NCI-H2081 treated with DMSO at 0.1 percent for 48 hours (cell line): ENCODE data around the gene ATIC.

Source experiments
- DNase-seq: peaks from one replicate; lab custom pipeline; 2025; lab: John Stamatoyannopoulos, UW

ATIC gene

DNA sequence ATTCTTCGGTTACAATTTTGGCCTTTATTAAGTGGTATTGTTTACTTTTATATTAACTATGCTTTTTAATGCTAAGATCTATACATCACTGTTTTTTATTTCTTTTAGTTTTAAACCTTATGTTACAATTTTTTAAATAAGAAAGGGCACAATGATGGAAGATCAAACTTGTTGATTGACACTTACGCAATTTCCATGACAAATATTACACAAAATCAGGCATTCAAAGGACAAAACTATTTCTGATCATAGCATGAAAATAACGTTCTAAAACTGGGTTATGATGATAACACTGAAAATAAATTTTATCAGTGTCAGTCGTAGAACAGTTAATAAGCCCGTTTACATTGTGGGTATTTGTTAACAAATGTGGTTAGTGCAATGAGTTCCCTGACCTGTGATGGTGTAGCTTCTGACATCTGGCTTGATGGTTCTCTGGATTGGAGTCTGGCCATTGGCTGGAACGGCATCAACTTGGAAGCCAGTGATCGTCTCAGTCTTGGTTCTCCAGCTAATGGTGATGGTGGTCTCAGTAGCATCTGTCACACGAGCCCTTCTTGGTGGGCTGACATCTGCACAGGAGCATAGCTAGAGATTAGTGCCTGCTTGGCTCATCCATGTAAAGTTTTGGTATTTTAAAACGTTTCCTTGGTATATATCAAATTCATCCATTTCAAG lies 64.4 kb downstream of the ATIC start:
- DNase-seq = no peak

DNA sequence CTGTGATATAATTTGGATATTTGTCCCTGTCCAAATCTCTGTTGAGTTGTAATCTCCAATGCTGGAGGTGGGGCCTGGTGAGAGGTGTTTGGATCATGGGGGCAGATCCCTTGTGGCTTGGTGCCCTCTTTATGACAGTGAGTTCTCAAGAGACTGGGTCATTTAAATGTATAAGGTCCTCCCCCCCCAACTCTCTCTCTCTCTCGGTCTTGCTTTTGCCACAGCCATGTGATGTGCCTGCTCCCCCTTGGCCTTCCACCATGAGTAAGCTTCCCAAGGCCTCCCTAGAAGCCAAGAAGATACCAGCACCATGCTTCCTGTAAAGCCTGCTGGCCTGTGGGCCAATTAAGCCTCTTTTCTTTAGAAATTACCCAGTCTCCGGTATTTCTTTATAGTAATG lies 65.4 kb downstream of the ATIC start:
- DNase-seq = no peak

DNA sequence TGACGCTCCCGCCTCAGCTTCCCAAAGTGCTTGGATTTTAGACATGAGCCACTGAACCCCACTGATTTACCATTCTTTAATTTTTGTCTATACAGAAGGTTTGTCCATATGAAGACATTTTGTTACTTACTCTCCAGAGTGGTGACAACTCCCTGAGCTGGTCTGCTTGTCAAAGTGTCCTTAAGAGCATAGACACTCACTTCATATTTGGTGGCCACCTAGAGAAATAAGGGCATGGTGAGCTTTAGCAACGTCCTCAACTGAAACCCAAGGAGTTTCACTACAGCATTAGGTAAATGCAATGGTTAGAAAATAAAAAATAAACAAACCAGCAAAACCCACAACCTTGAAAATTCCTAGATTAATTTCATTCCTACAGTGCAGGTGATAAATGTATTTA lies 66.2 kb downstream of the ATIC start:
- no peak for DNase-seq

DNA sequence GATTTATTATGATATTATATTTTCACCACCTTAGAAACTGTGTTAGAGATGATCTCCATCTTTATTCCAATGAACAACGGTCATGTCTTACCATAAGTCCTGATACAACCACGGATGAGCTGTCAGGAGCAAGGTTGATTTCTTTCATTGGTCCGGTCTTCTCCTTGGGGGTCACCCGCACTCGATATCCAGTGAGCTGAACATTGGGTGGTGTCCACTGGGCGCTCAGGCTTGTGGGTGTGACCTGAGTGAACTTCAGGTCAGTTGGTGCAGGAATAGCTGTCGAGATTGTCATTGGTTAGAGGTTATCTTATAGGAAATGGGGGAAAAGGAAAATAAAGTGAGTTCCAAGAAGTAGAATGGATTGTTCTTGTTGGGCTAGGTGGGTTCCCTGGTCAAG lies 67.2 kb downstream of the ATIC start:
- no peak for DNase-seq

DNA sequence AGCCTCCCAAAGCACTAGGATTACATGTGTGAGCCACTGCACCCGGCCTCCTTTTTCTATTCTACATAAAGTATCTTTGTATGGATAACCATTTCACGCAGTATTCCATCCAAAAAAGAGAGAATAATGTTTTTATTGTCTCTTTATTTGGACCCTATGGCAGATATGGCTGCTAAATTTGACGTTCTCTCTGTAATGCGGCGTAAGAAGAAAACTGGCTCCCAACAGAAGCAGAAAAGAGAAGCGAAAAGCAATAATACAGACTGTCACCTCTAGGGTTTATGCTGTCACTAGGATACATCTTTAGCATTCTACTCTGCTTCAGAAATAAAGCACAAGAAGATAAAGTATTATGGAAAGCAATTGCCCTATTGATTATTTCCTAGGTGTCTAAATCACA lies 68.1 kb downstream of the ATIC start:
- no peak for DNase-seq

DNA sequence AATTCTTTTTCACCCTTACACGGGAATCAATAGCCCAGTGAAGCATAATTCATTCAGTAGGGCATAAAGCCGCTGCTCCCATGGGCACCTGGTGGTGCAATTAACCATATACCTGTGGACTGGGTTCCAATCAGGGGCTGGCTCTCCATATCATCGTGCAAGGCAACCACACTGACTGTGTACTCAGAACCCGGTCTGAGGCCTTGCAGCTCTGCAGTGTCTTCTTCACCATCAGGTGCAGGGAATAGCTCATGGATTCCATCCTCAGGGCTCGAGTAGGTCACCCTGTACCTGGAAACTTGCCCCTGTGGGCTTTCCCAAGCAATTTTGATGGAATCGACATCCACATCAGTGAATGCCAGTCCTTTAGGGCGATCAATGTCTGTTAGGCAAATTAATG lies 68.8 kb downstream of the ATIC start:
- no peak for DNase-seq

DNA sequence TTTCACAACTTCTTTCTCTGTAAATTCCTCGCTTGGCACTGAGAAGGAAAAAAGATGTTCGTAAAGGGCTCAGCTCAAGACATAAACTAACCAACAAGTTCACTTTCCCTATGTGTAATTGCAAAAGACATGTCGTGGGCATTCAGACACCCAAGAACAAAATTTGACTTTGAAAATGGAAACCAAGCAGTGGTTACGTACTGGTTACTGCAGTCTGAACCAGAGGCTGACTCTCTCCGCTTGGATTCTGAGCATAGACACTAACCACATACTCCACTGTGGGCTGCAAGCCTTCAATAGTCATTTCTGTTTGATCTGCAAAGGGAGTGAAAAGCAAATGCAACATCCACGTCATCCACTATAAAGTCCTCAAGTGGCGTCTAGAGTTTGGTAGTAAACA lies 70.2 kb downstream of the ATIC start:
- DNase-seq = no peak

DNA sequence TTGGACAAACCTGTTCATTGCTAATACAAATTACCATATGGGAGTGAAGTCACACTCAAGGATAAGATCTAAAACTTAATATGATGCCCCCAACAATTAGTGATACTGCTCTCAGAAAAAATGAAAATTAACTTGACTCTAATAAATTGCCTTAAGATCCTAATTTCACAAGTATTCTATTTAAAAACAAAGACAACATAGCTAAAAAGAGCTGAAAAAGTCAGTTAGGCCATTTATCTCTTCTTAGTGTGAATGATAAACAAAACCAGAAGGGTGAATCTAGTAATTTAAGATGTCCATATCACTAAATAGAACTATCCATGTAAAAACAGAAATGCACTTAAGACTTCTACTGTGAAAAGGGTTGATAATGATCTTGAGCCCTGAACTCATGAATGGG lies 70.6 kb downstream of the ATIC start:
- no peak for DNase-seq

DNA sequence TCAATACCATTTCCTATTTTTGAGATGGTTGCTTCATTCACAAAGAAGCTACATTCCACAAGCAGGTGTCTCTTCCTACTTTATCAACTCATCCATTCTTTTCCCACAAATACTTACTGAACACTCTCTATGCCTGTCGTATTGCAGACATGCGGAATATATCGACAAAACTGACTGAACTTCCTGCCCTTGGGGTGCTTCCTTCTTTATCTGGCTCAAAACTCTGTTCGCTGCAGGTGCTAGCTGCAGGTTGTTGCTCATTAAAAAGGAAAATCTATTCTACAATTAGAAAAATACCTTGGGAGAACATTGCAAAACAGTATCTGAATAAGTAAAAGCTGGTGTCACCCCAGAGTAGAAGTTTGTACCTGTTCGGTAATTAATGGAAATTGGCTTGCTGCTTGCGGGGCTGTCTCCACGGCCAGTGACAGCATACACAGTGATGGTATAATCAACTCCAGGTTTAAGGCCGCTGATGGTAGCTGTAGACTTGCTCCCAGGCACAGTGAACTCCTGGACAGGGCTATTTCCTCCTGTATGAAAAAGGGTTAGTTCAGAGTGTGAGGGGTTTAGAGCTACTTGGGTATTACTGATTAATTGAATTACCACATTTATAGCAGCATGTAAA lies 71.9 kb downstream of the ATIC start:
- DNase-seq = no peak

DNA sequence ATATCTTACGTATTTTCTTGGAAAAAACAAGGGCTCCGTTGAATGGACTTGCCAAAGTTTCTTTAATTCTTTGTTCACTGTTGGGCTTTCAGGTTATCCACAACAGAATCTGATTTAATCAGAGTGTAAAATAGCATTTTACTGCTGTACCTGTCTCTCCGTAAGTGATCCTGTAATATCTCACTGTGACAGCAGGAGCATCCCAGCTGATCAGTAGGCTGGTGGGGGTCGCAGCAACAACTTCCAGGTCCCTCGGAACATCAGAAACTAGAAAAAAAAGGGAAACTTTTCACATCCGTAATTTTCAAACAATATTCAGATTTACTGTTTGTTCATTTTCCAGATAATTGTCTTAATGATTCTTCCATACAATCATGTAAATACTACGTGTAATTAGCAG lies 72.9 kb downstream of the ATIC start:
- DNase-seq = no peak

DNA sequence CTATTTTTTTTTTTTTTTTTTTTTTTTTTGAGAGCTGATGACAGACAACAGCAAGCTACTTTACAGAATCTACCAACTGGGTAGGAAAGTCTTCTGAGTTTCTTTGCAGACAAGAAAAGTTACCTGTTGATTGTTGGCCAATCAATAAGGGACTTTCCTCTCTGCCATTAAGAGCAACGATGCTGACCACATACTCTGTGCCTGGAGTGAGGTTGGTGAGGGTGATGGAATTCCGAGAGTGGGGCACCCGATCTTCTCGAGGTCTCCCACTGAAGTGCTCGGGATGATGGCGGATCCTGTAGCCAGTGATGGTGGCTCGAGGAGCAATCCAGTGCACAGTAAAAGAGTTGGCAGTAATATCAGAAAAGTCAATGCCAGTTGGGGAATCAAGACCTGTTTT lies 74.7 kb downstream of the ATIC start:
- no peak for DNase-seq

DNA sequence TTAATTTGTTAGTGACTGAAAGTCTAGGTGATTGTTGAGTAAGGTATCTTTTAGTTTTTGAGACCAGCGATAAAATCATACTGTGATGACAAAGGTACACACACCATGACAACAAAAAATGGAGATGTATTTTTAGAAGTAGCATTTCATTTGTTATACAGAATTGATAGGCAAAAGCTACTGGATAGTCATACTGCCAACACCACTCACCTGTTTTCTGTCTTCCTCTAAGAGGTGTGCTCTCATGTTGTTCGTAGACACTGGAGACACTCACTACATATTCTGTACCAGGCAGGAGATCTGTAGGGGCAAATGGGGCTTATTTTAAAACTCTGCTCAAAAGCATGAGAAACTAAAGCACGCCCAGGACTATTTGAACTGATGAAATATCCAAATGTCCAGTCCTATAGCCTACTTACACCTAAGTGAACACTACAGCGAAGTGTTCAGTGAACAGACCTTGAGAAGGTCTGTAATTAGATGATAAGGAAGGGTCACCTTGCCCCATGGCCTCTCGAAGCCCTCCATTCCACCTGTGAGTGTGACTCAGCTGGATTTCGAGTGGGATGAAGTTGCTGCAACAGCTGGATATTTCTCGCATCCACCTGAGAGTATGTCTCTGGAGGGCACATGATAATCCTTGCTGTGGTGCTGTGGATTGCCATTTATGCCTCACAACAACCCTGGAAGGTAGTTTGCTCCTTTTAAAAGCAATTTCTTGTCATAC lies 76.3 kb downstream of the ATIC start:
- no peak for DNase-seq

DNA sequence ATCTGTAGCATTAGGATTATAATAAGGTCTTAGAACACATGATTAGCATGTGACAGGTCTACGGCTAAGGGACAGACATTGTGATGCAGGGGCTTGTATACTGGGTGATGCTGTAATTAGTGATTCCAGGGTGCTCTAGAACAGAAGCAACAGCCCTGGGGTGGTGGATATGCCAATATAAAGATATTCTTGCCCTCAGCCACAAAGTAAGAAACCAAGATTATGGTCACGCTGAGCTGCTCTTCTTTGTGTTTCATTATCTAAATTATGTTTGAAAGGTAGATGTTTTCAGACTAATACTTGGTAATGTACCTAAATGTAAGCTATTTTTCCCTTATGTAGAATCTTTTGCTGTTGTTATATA lies 78.7 kb downstream of the ATIC start:
- DNase-seq = no peak

DNA sequence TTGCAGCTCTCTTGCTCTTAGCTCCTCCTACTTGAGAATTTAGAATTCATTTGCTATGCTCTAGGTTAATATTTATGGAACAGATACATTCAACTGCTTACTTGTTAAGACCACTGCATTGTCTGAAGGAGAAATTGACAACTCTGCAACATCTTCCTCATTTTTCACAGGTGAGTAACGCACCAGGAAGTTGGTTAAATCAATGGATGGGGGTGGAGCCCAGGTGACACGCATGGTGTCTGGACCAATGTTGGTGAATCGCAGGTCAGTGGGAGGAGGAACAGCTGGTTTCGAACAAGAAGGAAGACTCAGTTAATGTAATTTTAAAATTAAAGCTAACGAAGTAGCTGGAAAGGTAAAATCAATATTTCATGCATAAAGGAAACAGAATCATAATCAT lies 79.7 kb downstream of the ATIC start:
- no peak for DNase-seq

DNA sequence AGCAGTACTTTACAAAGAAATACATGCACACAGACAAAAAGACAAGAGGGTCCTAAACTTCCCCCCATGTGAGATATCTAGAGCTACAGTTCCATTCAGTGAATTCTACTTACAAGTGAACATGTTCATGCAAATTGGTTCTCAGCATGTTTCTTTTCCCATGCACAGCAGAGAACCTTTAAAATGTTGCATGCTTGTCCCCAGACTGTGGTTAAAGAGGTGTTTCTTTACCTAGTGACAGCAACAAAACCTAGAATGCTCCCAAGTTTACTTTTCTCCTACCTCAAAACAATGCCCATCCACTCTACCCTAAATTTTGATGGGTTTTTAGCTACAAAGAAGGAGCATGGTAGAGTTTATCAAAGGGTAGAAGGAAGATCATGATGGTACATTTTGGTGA lies 80.3 kb downstream of the ATIC start:
- DNase-seq = no peak

DNA sequence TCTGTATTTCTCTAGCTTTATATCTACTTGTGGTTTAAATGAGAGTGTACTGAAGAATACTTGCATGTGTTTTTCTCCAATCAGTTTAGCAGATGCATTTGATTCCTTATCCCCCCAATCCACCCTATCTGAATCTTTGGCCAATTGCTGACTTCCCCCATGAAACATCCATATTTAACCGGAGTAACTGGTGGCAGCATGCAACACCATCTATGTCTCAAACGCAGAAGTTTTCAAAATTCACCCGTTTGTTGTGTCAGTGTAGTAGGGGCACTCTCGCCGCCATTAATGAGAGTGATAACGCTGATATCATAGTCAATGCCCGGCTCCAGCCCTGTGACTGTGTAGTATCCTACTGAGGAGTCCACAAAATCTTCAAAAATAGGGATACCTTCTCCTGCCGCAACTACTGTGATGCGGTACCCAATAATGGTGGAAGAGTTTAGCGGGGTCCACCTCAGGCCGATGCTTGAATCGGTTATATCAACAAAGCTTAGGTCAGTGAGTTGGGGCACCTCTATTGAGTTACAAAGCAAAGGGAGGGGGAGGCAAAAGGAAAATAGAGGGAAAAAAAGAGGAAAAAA lies 80.9 kb downstream of the ATIC start:
- DNase-seq = no peak

DNA sequence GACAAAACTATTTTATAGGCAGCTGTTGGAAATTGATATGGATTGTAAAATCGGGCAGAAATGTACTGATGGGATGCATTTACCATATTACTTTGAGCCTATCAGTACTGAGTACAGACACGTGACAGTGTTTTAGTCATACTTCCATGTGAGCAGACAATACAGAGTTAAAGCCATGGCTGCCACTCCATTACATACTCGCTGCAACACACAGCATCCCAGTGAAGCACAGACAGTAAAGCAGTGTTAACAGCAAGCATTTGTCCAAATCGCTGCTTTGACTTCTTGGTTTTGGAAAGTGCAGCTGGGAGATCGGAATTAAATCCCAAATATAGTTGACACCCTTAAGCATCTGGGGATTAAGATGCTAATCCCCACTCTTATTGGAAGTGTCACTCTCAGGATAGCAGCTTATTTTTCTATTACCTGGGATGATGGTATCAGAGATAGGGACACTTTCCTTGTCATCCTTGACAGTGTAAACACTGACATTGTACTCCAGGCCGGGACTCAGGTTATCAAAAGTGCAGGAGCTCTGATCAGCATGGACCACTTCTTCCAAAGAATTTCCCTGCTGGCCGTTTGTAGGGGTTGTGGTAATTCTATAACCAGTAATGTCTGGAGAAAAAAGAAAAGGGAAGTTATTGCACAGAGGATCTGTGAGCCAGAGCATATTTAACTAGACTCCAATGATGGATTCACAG lies 82.4 kb downstream of the ATIC start:
- DNase-seq = no peak

DNA sequence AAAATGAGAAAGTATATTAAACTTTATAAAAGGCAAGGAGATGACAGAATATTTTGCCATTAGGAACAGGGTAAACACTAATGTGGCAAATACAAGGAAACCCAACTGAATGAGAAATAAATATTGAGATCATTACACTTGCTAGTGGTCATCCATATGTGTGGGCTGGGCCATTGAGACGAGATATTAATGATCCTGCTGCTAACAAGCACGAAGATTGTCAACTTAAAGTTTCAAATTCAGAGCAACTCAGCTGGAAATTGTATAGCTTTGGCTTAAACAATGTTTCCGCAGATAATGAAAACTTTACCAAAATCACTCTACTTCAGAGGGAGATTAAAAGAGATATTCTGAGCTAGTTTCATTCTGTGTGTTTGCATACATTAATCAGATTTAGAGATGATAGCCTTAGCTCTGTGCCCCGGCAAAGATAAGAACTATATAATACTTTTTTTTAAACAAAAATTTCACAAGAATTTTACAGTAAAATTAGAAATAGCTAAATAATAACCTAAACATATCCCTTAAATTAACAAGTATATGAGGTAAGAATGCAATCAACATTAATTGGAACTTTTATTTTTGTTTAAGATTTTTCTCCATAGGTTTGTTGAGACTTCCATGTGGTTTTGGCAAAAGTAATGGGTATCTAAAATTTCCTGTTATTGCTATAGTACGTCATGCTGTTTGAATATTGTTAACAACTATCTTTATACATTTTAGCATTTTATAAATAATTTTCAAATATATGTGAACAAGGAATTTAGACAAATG lies 84.0 kb downstream of the ATIC start:
- no peak for DNase-seq

DNA sequence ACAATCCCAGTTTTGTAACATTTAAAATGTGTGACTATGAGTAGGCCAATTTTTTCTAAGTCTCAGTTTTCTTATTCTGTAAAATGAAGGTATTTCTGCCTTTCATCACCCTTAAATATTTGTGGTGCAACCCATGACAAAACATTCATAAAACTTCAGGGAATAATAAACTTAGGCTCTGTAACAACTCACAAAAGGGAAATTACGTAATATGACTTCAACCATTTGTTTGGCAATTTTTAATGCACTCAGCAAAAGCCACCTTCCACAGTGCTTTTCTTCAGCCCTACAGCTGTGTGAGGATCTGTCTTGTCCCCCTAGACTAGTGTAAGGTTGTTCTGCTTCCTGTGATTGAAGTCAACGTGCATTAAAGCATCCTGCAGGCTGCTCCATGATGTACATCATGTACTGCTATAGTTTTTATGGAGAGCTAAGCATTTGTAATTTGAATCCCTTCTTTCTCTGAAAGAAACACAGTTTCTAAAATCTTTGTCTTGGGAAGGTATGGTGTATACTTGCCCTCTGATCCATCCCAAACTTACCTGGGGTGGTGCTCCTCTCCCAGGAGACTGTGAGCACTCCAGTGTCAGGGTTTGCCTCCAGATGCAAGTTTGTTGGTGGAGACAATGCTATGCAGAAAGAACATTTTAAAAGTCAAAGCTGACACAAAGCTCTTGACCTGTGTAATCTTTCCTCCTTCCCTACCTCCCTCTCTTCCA lies 84.9 kb downstream of the ATIC start:
- DNase-seq = no peak

DNA sequence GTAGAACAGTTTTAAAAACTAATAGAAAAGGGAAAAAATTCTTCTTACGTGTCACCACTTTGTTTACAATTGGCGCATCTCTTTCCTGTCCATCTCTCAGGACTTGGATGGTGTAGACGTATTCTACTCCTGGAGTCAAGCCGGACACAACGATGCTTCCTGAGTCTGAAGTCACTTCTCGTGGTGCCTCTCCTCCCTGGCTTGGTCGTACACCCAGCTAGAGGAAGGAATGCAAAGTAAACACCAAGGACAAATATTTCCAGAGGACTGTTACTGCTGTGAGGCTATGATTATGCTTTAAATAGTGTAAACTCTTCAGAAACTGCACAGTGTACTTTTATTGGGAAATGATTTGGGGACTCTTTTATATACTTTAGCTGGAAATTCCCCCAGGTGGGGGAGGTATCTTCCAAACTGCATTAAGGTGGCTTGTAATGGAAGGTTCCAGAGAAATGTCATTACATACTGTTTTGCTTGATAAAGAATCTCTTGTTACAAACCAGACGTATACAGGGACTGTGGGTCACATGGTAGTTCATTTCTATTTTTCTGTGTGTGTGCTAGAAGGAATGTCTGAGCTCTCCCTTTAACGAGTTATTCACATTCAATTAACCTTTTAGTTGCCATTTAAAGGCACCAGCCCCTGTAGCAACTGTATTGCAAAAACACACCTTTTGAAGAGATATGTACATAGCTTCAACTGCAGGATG lies 85.9 kb downstream of the ATIC start:
- DNase-seq = no peak
